ENCODE measurements around the gene TTLL11.

TTLL11 gene

DNA sequence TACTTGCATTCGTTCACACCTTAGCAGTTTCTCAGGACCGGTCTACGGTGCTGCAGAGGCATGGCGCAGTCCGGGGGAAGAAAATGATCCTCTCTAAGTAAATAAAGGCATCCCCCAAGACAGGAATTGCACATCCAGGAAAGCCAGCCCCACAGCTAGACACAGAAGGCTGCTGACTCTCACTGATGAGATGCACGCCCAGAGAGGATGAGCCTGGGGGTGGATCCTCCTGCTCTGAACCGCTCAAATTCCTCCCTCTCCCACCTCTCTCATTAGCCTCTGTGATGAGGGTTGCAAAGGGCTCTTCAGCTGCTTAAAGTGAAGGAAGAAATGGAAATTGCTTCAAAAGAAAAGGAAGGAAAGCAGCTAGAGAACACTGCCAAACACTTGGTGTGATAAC lies 132.4 kb downstream of the TTLL11 start:
- DNase-seq = no peak
- in situ Hi-C loops (cut with MboI; ENCODE audit: low pct_unique_long_range_greater_than_20kb, low sequenced_read_pairs) = no loop called here

GRCh38 chr9:121958530-121958929 lies 134.6 kb downstream of the TTLL11 start:
- in situ Hi-C loops (cut with MboI; ENCODE audit: low pct_unique_long_range_greater_than_20kb, low sequenced_read_pairs) = no loop called here
- no peak for DNase-seq

- no peak for DNase-seq
- in situ Hi-C loops (cut with MboI; ENCODE audit: low pct_unique_long_range_greater_than_20kb, low sequenced_read_pairs) = no loop called here
Observed at GRCh38 chr9:121956808-121957207, 136.3 kb downstream of the TTLL11 start.

DNA sequence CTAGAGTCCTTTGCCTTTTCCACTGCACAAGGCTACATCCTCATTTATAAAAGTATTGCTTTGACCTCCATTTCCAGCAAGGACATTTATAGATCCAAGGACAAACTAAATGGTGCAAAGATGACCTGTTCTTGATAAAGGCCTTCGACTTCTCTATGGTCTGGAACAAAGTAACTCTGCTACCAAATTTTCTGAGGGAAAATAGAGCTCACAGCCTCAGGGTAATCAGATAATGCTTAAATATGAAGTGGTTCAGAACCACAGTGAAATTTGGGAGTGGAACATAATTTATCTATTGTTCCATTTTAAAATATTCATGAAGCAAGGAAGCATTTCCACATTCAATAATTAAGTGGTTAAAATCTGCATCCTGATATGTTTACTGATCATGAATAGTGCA lies 137.5 kb downstream of the TTLL11 start:
- no peak for DNase-seq
- in situ Hi-C loops (cut with MboI; ENCODE audit: low pct_unique_long_range_greater_than_20kb, low sequenced_read_pairs) = no loop called here

- DNase-seq = no peak
- in situ Hi-C loops (cut with MboI; ENCODE audit: low pct_unique_long_range_greater_than_20kb, low sequenced_read_pairs) = no loop called here
Observed at GRCh38 chr9:121954477-121955140, 138.5 kb downstream of the TTLL11 start.

DNA sequence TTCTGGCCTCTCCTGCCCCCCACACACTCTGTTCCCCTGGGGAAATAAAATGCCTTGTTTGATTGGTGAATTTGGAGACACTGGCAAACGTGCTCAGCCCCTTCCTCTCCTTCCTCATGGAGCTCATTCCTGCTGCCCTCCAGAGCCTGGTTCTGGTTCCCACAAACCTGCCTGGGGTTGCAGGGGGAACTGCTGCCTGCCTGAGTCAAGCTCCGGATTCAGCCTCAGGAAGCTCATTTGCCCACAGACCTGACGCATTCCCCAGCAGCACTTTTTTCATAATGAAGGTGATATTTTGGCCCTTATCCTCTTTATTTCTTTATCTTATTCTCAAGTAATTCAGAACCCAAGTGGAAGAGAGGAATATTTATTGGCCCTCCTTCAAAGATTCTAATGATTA lies 140.5 kb downstream of the TTLL11 start:
- in situ Hi-C loops (cut with MboI; ENCODE audit: low pct_unique_long_range_greater_than_20kb, low sequenced_read_pairs) = no loop called here
- DNase-seq = no peak

DNA sequence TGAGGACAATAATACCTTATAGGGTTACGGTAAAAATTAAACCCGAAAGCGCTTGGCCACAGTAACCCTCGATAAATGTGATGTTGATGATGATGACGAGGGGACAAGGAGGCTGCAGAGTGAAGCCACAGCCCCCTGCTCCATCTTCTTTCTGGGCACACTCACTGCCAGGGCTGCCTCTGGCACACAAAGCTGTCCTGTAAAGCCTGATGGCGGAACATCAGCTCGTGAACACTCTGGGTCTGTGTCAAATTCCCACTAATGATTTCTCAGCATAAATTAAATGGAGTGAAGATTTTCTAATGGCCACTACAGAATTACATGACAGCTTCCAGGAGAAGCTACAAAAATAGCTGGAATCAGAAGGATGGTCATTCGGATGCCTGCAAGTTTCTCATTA lies 142.2 kb downstream of the TTLL11 start:
- DNase-seq = no peak
- in situ Hi-C loops (cut with MboI; ENCODE audit: low pct_unique_long_range_greater_than_20kb, low sequenced_read_pairs) = no loop called here

- no peak for DNase-seq
- in situ Hi-C loops (cut with MboI; ENCODE audit: low pct_unique_long_range_greater_than_20kb, low sequenced_read_pairs) = no loop called here
Observed at GRCh38 chr9:121950441-121950840, 142.7 kb downstream of the TTLL11 start.

DNA sequence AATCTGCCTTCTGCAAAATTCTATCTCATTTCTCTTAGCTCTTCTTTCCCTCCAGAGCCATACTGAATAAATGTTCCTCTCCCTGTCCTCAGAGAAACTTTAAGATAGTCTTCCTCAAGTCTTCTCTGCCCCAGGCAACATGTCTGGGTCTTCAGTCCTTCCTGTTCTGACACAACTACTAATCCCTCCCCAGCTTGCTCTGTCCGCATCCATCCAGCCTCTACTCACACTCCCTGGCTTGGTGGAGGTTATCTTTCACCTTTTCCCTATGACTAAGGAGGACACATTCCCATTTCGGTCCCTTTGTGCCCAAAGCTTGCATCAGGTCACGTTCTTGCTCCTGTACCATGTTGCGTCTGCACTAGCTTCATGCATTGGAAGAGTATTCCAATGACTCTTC lies 143.3 kb downstream of the TTLL11 start:
- in situ Hi-C loops (cut with MboI; ENCODE audit: low pct_unique_long_range_greater_than_20kb, low sequenced_read_pairs) = no loop called here
- DNase-seq = no peak

- no peak for DNase-seq
- in situ Hi-C loops (cut with MboI; ENCODE audit: low pct_unique_long_range_greater_than_20kb, low sequenced_read_pairs) = no loop called here
Observed at GRCh38 chr9:121949364-121949763, 143.7 kb downstream of the TTLL11 start.

DNA sequence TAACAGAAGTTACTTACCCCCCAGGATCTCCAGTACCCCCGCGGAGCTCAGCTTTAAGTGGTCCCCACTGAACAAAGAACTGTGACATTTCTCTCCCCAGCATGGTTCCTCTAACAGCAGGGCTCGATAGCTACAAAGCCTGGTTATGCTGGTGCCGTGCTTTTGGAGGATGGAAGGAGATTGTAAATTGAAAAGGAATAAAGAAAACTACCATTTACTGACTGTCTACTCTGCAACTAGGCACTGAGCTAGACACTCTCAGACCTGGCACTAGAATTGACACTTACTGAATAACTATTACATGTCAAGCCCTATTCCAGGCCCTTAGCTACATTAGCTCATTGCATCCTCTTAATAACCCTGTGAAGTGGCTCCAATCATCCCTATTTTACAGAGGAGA lies 145.3 kb downstream of the TTLL11 start:
- no peak for DNase-seq
- in situ Hi-C loops (cut with MboI; ENCODE audit: low pct_unique_long_range_greater_than_20kb, low sequenced_read_pairs) = no loop called here

- no peak for DNase-seq
- in situ Hi-C loops (cut with MboI; ENCODE audit: low pct_unique_long_range_greater_than_20kb, low sequenced_read_pairs) = no loop called here
Observed at GRCh38 chr9:121946465-121946864, 146.6 kb downstream of the TTLL11 start.

DNA sequence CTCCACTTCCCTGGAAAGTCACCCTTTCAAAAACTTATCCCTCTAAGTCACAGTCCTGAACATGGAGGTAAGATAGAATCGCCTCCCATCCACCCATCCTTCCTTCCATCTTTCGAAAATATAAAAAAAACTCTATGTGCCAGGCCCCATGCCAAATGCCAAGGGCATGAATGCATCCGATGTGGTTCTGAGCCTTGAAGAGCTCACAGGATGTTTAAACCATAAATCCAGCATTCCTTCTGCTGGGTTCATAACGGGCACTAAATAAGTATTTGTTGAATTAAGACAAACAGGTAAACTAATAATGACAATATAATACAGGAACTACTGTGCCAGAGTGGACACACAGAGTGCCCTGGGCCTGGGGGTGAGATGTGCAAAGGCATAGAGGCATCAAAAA lies 147.3 kb downstream of the TTLL11 start:
- in situ Hi-C loops (cut with MboI; ENCODE audit: low pct_unique_long_range_greater_than_20kb, low sequenced_read_pairs) = no loop called here
- DNase-seq = no peak

GRCh38 chr9:121945281-121945680 lies 147.8 kb downstream of the TTLL11 start:
- in situ Hi-C loops (cut with MboI; ENCODE audit: low pct_unique_long_range_greater_than_20kb, low sequenced_read_pairs) = no loop called here
- no peak for DNase-seq

GRCh38 chr9:121944711-121945191 lies 148.4 kb downstream of the TTLL11 start:
- in situ Hi-C loops (cut with MboI; ENCODE audit: low pct_unique_long_range_greater_than_20kb, low sequenced_read_pairs) = no loop called here
- DNase-seq = no peak

DNA sequence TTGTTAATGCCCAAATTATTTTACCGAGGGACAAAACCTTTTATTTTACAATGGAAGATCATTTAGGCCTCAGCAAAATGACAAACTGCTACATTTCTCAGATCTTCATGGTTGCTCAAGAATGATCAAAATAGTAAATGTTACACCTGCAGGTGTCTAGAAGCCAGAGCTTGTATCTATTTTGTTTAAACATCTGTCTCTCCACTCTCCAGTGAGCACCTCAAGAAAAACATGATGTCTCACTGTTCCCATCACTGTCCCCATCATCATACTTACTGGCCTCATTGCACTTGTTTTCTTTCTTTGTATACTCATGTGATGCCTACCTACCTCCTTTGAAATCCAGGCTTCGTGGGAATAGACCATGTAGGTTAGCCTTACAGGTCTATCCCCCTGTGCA lies 149.6 kb downstream of the TTLL11 start:
- in situ Hi-C loops (cut with MboI; ENCODE audit: low pct_unique_long_range_greater_than_20kb, low sequenced_read_pairs) = no loop called here
- DNase-seq = no peak

DNA sequence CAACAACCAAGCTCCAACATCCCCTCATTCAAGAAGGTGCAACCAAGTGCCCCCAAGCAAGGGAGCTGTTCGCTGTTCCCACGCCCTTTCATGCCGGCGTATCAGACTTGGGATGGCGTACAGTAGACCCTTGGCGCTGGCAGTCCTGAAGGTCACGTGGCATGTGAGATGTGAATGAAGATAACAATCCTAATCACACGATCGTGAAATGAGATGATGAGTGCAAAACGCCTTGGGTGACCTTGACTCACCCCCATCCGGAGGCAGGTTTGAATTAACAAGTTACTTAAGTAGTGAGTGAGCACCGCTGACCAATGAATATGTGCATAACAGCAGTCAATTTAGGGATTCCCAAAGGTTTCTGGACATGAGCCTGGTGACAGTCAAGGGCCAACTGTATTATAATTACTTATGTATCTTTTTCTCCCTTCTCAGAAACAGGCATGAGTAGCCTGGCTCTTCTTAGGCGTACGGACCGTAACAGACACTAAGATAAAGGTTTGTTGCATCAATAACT lies 150.2 kb downstream of the TTLL11 start:
- no peak for DNase-seq
- in situ Hi-C loops (cut with MboI; ENCODE audit: low pct_unique_long_range_greater_than_20kb, low sequenced_read_pairs) = no loop called here

DNA sequence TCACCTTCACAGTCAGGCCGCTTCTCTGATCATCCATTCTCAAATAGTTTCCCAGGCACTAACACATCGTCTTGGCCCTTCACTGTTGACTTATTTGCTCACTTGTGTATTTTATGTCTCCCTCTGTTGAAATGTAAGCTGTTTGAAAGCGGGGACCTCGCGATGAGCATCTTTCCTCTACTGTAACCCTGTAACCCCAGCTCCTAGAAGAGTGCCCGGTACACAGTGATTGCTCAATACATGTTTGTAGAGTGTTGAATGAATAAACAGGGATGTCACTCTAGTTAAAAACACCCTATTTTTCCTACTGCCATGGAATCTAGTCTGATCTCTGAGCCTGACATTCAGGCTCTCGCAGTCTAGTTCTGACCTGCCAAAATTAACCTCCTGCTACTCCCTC lies 150.8 kb downstream of the TTLL11 start:
- DNase-seq = no peak
- in situ Hi-C loops (cut with MboI; ENCODE audit: low pct_unique_long_range_greater_than_20kb, low sequenced_read_pairs) = no loop called here

GRCh38 chr9:121939643-121940042 lies 153.5 kb downstream of the TTLL11 start:
- no peak for DNase-seq
- in situ Hi-C loops (cut with MboI; ENCODE audit: low pct_unique_long_range_greater_than_20kb, low sequenced_read_pairs) = no loop called here

DNA sequence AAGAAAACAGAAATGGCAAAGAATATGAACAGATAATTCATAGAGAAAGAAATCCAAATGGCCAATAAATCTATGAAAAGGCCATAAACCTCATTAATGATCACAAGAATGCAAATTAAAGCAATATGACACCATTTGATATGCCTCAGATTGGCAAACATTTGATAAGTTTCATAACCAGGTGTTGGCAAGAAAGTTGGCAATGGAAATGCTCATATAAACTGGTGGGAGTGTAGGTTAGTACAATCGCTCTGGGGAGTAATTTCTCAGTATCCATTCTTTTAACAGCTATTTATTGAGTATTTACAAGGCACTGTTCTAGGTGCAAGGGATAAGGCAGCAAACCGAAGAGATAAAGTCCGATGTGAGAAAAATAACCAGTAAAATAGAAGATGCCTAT lies 154.5 kb downstream of the TTLL11 start:
- no peak for DNase-seq
- in situ Hi-C loops (cut with MboI; ENCODE audit: low pct_unique_long_range_greater_than_20kb, low sequenced_read_pairs) = no loop called here

GRCh38 chr9:121937240-121937639 lies 155.9 kb downstream of the TTLL11 start:
- in situ Hi-C loops (cut with MboI; ENCODE audit: low pct_unique_long_range_greater_than_20kb, low sequenced_read_pairs) = no loop called here
- no peak for DNase-seq
